Stimulated activated CD8-positive, alpha-beta memory T cell treated with anti-CD3 and anti-CD28 coated beads, Interleukin-4, amount 100 ng/mL, for 1 hour (primary cell): ENCODE results near the gene FNIP1.
"Not testable (repeated sequence)": the region's sequence is repeated elsewhere in the genome, so short reads cannot be mapped to it uniquely, and the experiment has no call there.

Experiments used
- DNase-seq, 2 donors: peaks; one replicate each; pipeline ENCODE4 v3.0.0-alpha.2; 2020; ENCODE audit warnings: low read depth in 2 of 2, low spot score in 1 of 2

FNIP1 gene

GRCh38 chr5:131640043-131640856, 156.6 kb downstream of the FNIP1 start:
- no peak for DNase-seq

GRCh38 chr5:131639148-131639547, 157.7 kb downstream of the FNIP1 start:
- no peak for DNase-seq

GRCh38 chr5:131637694-131638093, 159.1 kb downstream of the FNIP1 start:
- DNase-seq = no peak

- no peak for DNase-seq
Measured at GRCh38 chr5:131635684-131636572, 160.9 kb downstream of the FNIP1 start.

- peak; percentile 86 to 94 for DNase-seq
Measured at GRCh38 chr5:131634996-131635683, 161.7 kb downstream of the FNIP1 start, which contains the start of gene RAPGEF6. RAPGEF6 (minus strand) TSS chr5:131635229; CDS start chr5:131635030, 199 bp downstream.

- peak in 1 of 2 donors; percentile 31 for DNase-seq
Measured at GRCh38 chr5:131634666-131634995, 162.2 kb downstream of the FNIP1 start.

GRCh38 chr5:131634238-131634637, 162.6 kb downstream of the FNIP1 start:
- DNase-seq = no peak

- no peak for DNase-seq
Measured at GRCh38 chr5:131633830-131634229, 163.0 kb downstream of the FNIP1 start.

- DNase-seq = no peak
Measured at GRCh38 chr5:131630963-131631350, 165.9 kb downstream of the FNIP1 start.

- DNase-seq = no peak
Measured at GRCh38 chr5:131630208-131630962, 166.4 kb downstream of the FNIP1 start.

- no peak for DNase-seq
Measured at GRCh38 chr5:131628990-131629389, 167.8 kb downstream of the FNIP1 start.

- no peak for DNase-seq
Measured at GRCh38 chr5:131627207-131627865, 169.5 kb downstream of the FNIP1 start.

- no peak for DNase-seq
Measured at GRCh38 chr5:131622633-131623032, 174.2 kb downstream of the FNIP1 start.

GRCh38 chr5:131621164-131621563, 175.7 kb downstream of the FNIP1 start:
- DNase-seq = not testable (repeated sequence)

- DNase-seq = no peak
Measured at GRCh38 chr5:131619102-131619501, 177.7 kb downstream of the FNIP1 start.

- DNase-seq = no peak
Measured at GRCh38 chr5:131617140-131617822, 179.5 kb downstream of the FNIP1 start.

GRCh38 chr5:131615957-131616356, 180.9 kb downstream of the FNIP1 start:
- DNase-seq = no peak

GRCh38 chr5:131613423-131613822, 183.4 kb downstream of the FNIP1 start:
- no peak for DNase-seq

GRCh38 chr5:131611064-131611381, 185.8 kb downstream of the FNIP1 start:
- DNase-seq = no peak
